ENCODE data around the gene C1orf87. TPM values are rescaled to one million over a fixed set of nuclear protein-coding genes. Genes with fewer than 3 reads are reported as not detected.

The C1orf87 gene
- total RNA-seq, 1 experiment from 2014 or later = not detected

DNA sequence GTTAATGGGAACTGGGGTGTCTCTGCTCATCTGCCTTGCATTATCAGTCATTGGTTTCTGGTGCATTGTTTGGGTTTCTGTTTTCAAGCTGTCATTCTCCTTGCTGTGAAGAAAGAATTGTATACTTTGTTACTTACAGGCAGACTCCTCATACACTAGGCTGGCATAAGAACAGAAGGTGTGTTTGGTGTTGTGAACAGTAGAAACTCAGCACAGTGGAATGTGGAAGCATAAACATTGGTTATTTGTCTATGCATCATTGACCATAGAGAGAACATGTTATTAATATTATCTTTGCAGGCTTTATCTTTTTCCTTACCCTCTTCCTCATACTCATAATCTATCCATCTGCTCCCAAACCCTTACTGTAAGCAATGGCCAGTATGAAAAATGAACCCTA lies 18.2 kb downstream of the C1orf87 start:
- ChIA-PET CTCF (no interaction called here), POLR2A (ENCODE audit: unreplicated experiment) (no interaction called here)
- H4K20me1 ChIP-seq (ENCODE audit: low read length) = no peaks in the 10 kb centered on the region
- TF ChIP-seq EZH2phosphoT487 (IDR thresholded peaks at IDR 0.05; ENCODE audit: borderline replicate concordance, low read length) = no peak
- TF ChIP-seq EZH2 (IDR thresholded peaks at IDR 0.05; ENCODE audit: low read length, unreplicated experiment) = no peak
- TF ChIP-seq, protein P1, sequence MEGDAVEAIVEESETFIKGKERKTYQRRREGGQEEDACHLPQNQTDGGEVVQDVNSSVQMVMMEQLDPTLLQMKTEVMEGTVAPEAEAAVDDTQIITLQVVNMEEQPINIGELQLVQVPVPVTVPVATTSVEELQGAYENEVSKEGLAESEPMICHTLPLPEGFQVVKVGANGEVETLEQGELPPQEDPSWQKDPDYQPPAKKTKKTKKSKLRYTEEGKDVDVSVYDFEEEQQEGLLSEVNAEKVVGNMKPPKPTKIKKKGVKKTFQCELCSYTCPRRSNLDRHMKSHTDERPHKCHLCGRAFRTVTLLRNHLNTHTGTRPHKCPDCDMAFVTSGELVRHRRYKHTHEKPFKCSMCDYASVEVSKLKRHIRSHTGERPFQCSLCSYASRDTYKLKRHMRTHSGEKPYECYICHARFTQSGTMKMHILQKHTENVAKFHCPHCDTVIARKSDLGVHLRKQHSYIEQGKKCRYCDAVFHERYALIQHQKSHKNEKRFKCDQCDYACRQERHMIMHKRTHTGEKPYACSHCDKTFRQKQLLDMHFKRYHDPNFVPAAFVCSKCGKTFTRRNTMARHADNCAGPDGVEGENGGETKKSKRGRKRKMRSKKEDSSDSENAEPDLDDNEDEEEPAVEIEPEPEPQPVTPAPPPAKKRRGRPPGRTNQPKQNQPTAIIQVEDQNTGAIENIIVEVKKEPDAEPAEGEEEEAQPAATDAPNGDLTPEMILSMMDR (conservative IDR thresholded peaks at IDR 0.05; ENCODE audit: low read depth, low read length) = no peak
- H3K4me1 ChIP-seq (ENCODE audit: insufficient read depth, low read length) = no peaks in the 10 kb centered on the region
- ATAC-seq = no peak
- H2AFZ ChIP-seq (ENCODE audit: low read length) = no peak overlapping the region
- DNase-seq = peak; percentile 6
- no peaks in the 10 kb centered on the region for H3F3A ChIP-seq (ENCODE audit: low read length, unreplicated experiment)
- H3K9ac ChIP-seq (ENCODE audit: low read length) = no peak overlapping the region
- H3K9me3 ChIP-seq (ENCODE audit: low read length) = no peaks in the 10 kb centered on the region
- no peak overlapping the region for H3K4me3 ChIP-seq (ENCODE audit: low read length)
- BruUV-seq (replicated peaks) = no TSS peak
- intact Hi-C loops (cut with micrococcal nuclease) = no loop called here
- no peak overlapping the region for H3K27ac ChIP-seq (ENCODE audit: low read length)
- H3K9me2 ChIP-seq (replicated peaks; ENCODE audit: low read length) = no peaks in the 10 kb centered on the region
- H3K36me3 ChIP-seq (ENCODE audit: low read depth, low read length) = no peaks in the 10 kb centered on the region
- no peaks in the 10 kb centered on the region for H3K79me2 ChIP-seq (ENCODE audit: low read length)
- H3K27me3 ChIP-seq (ENCODE audit: low read length) = peaks cover 53% of the 10 kb centered on the region
- no peak overlapping the region for H3K4me2 ChIP-seq (ENCODE audit: low read length)

DNA sequence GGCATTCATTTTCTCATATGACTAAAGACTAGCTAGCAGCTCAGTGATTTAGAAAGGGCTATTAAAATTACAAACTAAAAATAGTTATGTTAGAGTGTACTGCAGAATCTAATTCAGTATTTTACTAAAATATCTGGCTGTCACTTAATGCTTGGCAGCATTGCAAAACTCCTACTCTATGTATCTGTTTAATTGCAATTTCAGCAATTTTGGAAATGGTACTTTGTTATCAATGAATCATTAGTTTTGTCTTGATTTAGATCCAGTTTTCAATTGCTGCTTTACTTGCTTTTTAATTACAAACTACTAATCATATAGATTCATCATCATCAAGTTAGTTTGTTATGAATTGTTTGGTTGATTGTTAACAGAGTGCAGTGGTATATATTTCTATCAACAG lies 19.2 kb downstream of the C1orf87 start:
- Histone ChIP-seq H4K20me1 (ENCODE audit: low read length) (no peaks in the 10 kb centered on the region), H3K4me1 (ENCODE audit: insufficient read depth, low read length) (no peaks in the 10 kb centered on the region), H3K79me2 (ENCODE audit: low read length) (no peaks in the 10 kb centered on the region), H3K27ac (ENCODE audit: low read length) (no peak overlapping the region), H2AFZ (ENCODE audit: low read length) (no peak overlapping the region), H3K9me2 (replicated peaks; ENCODE audit: low read length) (no peaks in the 10 kb centered on the region), H3K4me2 (ENCODE audit: low read length) (no peak overlapping the region), H3K4me3 (ENCODE audit: low read length) (no peak overlapping the region), H3K27me3 (ENCODE audit: low read length) (peaks cover 45% of the 10 kb centered on the region), H3K9me3 (ENCODE audit: low read length) (no peaks in the 10 kb centered on the region), H3K36me3 (ENCODE audit: low read depth, low read length) (no peaks in the 10 kb centered on the region), H3F3A (ENCODE audit: low read length, unreplicated experiment) (no peaks in the 10 kb centered on the region), H3K9ac (ENCODE audit: low read length) (no peak overlapping the region)
- BruUV-seq (replicated peaks) = no TSS peak
- POLR2A ChIA-PET (ENCODE audit: unreplicated experiment) = no interaction called here
- CTCF ChIA-PET = no interaction called here
- intact Hi-C loops (cut with micrococcal nuclease) = no loop called here
- ATAC-seq (no peak), DNase-seq (no peak)
- TF ChIP-seq EZH2 (IDR thresholded peaks at IDR 0.05; ENCODE audit: low read length, unreplicated experiment) = no peak

DNA sequence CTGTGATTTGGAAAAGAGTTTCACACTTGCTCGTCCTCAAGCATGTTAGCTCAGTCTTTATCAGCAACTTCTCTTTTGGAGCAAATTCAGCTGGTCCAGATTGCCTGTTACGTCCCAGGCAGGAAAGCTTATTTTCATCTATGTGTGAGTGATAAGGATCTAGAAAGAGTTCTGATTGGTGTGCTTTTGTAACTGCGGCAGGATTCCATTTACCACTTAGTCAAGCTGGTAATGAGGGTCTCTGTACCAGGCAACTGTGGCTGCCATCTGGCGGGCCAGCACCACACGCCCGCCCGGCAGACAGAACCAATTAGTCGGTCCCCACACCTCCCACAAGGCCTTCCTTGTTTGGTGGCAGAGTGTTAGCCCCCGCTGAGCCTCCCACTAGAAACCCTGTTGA lies 21.0 kb downstream of the C1orf87 start:
- ChIA-PET CTCF (interaction anchor here (0.6 kb wide), 1 partner anchor 105 kb away, joined by 3 read pairs; no protein-coding TSS in a partner anchor), POLR2A (ENCODE audit: unreplicated experiment) (no interaction called here)
- Histone ChIP-seq H3K27ac (ENCODE audit: low read length) (no peak overlapping the region), H3K4me3 (ENCODE audit: low read length) (no peak overlapping the region), H3K36me3 (ENCODE audit: low read depth, low read length) (no peaks in the 10 kb centered on the region), H3F3A (ENCODE audit: low read length, unreplicated experiment) (no peaks in the 10 kb centered on the region), H3K9me2 (replicated peaks; ENCODE audit: low read length) (no peaks in the 10 kb centered on the region), H3K27me3 (ENCODE audit: low read length) (peaks cover 37% of the 10 kb centered on the region), H3K79me2 (ENCODE audit: low read length) (no peaks in the 10 kb centered on the region), H2AFZ (ENCODE audit: low read length) (no peak overlapping the region), H3K9me3 (ENCODE audit: low read length) (no peaks in the 10 kb centered on the region), H3K9ac (ENCODE audit: low read length) (no peak overlapping the region), H3K4me1 (ENCODE audit: insufficient read depth, low read length) (no peaks in the 10 kb centered on the region), H4K20me1 (ENCODE audit: low read length) (no peaks in the 10 kb centered on the region), H3K4me2 (ENCODE audit: low read length) (no peak overlapping the region)
- TF ChIP-seq EZH2 (IDR thresholded peaks at IDR 0.05; ENCODE audit: low read length, unreplicated experiment) (no peak), EZH2phosphoT487 (IDR thresholded peaks at IDR 0.05; ENCODE audit: borderline replicate concordance, low read length) (no peak)
- TF ChIP-seq, protein P1 (conservative IDR thresholded peaks at IDR 0.05; ENCODE audit: low read depth, low read length) = no peak
- intact Hi-C loops (cut with micrococcal nuclease) = no loop called here
- no peak for DNase-seq
- no TSS peak for BruUV-seq (replicated peaks)
- no peak for ATAC-seq
